Measurements from ENCODE around the gene SSR1.

SSR1 gene

GRCh38 chr6:7218406-7218988 lies 94.5 kb downstream of the SSR1 start:
- in situ Hi-C loops (cut with MboI; ENCODE audit: low sequenced_read_pairs): no loop called here

Measured in hTERT RPE-1 (cell line).